Activated CD8-positive, alpha-beta T cell treated with anti-CD3 and anti-CD28 coated beads for 36 hours (primary cell): ENCODE results near the gene SOX8. TPM values are rescaled to one million over a fixed set of nuclear protein-coding genes. Genes with fewer than 3 reads are reported as not detected.
"Not testable (repeated sequence)": the region's sequence is repeated elsewhere in the genome, so short reads cannot be mapped to it uniquely, and the experiment has no call there.

Source experiments
- ATAC-seq: fragments of 200-7000 bp; cut with Tn5 transposase; one replicate; pipeline ENCODE4 v1.10.0; 2021; ENCODE audit warnings: mild to moderate bottlenecking, moderate library complexity
- CTCF ChIA-PET: fragments of 350-600 bp; sonication (Branson Sonifier 250); formaldehyde crosslinking; loops from one replicate; lab custom pipeline; 2021; ENCODE audit warnings: antibody characterized with exemption; lab: Charles Lee
- POLR2A ChIA-PET: fragments of 350-600 bp; sonication (Branson Sonifier 250); formaldehyde crosslinking; loops from one replicate; lab custom pipeline; 2021; ENCODE audit warnings: antibody characterized with exemption; lab: Charles Lee
- DNase-seq: peaks from one replicate; pipeline ENCODE4 v3.0.0-alpha.2; 2020
- H3K27ac Mint-ChIP-seq: one replicate; pipeline ENCODE4 v1.8.0; 2021; ENCODE audit warnings: mild to moderate bottlenecking, mixed read lengths
- H3K27me3 Mint-ChIP-seq: one replicate; pipeline ENCODE4 v1.8.0; 2021; ENCODE audit warnings: mixed read lengths
- H3K36me3 Mint-ChIP-seq: one replicate; pipeline ENCODE4 v1.8.0; 2021; ENCODE audit warnings: low read depth, mixed read lengths
- H3K4me1 Mint-ChIP-seq: one replicate; pipeline ENCODE4 v1.8.0; 2021; ENCODE audit warnings: low read depth, mixed read lengths
- H3K4me3 Mint-ChIP-seq: one replicate; pipeline ENCODE4 v1.8.0; 2021; ENCODE audit warnings: mild to moderate bottlenecking, moderate library complexity, mixed read lengths
- H3K9me3 Mint-ChIP-seq: one replicate; pipeline ENCODE4 v1.8.0; 2021; ENCODE audit warnings: mixed read lengths
- CTCF ChIP-seq: fragments of 200-600 bp; IDR thresholded peaks from one replicate; pipeline ENCODE4 v1.8.0; 2022; ENCODE audit warnings: antibody characterized with exemption, mild to moderate bottlenecking
- intact Hi-C: fragments of 100-400 bp; cut with micrococcal nuclease; formaldehyde crosslinking; loops from one replicate; pipeline ENCODE4 v1.10.0; 2022
- total RNA-seq, 2 experiments: library from RNA; stranded (reverse); gene quantifications; one replicate each; pipeline ENCODE4 v1.2.3, GENCODE V29; 2021

Gene SOX8
- total RNA-seq, 2 experiments from 2014 or later, result 1.6 to 2.1 TPM

- Mint-ChIP-seq H3K9me3 (peaks cover 11% of the 10 kb centered on the region), H3K27me3 (no peaks in the 10 kb centered on the region), H3K4me1 (no peaks in the 10 kb centered on the region), H3K4me3 (no peak overlapping the region), H3K27ac (no peak overlapping the region), H3K36me3 (peaks cover 33% of the 10 kb centered on the region)
- POLR2A ChIA-PET, result no interaction called here
- no peak for DNase-seq
- intact Hi-C loops, result no loop called here
- CTCF ChIA-PET, result no interaction called here
- no peak for TF ChIP-seq CTCF
- ATAC-seq, result no peak
Measured at GRCh38 chr16:947255-947921, 34.2 kb upstream of the SOX8 start.

GRCh38 chr16:947922-948303, 33.7 kb upstream of the SOX8 start:
- H3K36me3 Mint-ChIP-seq, result peaks cover 31% of the 10 kb centered on the region
- CTCF ChIA-PET, H3K4me3 Mint-ChIP-seq, H3K9me3 Mint-ChIP-seq, POLR2A ChIA-PET, DNase-seq, intact Hi-C loops, ATAC-seq, H3K4me1 Mint-ChIP-seq, H3K27me3 Mint-ChIP-seq, H3K27ac Mint-ChIP-seq: not testable (repeated sequence)

DNA sequence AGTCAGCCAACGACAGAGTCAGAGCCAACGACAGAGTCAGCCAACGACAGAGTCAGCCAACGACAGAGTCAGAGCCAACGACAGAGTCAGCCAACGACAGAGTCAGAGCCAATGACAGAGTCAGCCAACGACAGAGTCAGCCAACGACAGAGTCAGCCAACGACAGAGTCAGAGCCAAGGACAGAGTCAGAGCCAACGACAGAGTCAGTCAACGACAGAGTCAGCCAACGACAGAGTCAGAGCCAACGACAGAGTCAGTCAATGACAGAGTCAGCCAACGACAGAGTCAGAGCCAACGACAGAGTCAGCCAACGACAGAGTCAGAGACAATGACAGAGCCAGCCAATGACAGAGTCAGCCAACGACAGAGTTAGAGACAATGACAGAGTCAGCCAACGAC, 32.8 kb upstream of the SOX8 start:
- POLR2A ChIA-PET, H3K27ac Mint-ChIP-seq, CTCF ChIA-PET, H3K9me3 Mint-ChIP-seq, intact Hi-C loops, H3K4me1 Mint-ChIP-seq, DNase-seq, H3K27me3 Mint-ChIP-seq, H3K4me3 Mint-ChIP-seq, ATAC-seq: not testable (repeated sequence)
- peaks cover 29% of the 10 kb centered on the region for H3K36me3 Mint-ChIP-seq

- H3K4me1 Mint-ChIP-seq, H3K4me3 Mint-ChIP-seq, H3K27ac Mint-ChIP-seq, DNase-seq, ATAC-seq, H3K27me3 Mint-ChIP-seq, intact Hi-C loops, POLR2A ChIA-PET, H3K9me3 Mint-ChIP-seq, CTCF ChIA-PET: not testable (repeated sequence)
- peaks cover 13% of the 10 kb centered on the region for H3K36me3 Mint-ChIP-seq
Measured at GRCh38 chr16:950733-951573, 30.6 kb upstream of the SOX8 start.

DNA sequence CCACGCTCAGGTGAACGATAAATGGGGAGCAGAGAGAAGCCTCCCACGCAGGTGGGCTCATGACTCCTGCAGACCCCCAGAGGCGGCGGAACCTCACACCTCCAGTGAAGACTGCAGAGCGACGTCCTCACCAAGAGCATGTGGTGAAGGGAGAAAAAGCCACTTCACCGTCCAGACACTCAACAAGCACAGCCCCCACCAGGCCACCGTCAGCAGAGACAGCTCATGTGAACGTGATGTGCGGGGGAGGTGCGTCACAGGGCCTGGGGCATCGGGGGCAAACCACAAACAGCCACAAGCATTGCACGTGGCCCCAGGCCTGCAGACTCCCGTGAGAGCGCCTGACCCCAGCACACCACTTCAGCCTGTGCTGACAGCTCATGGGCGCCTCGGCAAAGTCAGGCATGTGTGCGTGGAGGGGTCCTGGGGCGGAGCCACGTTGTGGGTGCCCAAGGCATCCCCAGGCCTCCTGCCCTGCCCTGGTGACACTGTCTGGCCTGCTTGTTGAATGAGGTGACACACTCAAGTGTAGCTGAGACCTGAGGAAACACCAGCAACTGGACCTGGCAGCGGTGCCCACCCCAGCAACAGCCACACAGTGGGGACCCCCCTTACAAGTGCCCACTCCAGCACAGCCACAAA, 29.8 kb upstream of the SOX8 start:
- DNase-seq, result no peak

GRCh38 chr16:952321-952720, 29.2 kb upstream of the SOX8 start:
- CTCF ChIA-PET, result no interaction called here
- Mint-ChIP-seq H3K9me3 (no peaks in the 10 kb centered on the region), H3K36me3 (peaks cover 9% of the 10 kb centered on the region), H3K4me3 (no peak overlapping the region), H3K27me3 (no peaks in the 10 kb centered on the region), H3K27ac (no peak overlapping the region), H3K4me1 (no peaks in the 10 kb centered on the region)
- TF ChIP-seq CTCF, result no peak
- no peak for DNase-seq
- POLR2A ChIA-PET, result no interaction called here
- ATAC-seq, result no peak
- intact Hi-C loops, result no loop called here

More for the DNA sequence above, 29.8 kb upstream of the SOX8 start:
- H3K4me1 Mint-ChIP-seq, result no peaks in the 10 kb centered on the region
- H3K36me3 Mint-ChIP-seq, result peaks cover 10% of the 10 kb centered on the region
- intact Hi-C loops, result no loop called here
- POLR2A ChIA-PET, result no interaction called here
- no peak for TF ChIP-seq CTCF
- no peak overlapping the region for H3K4me3 Mint-ChIP-seq
- H3K27ac Mint-ChIP-seq, result no peak overlapping the region
- no peaks in the 10 kb centered on the region for H3K9me3 Mint-ChIP-seq
- ATAC-seq, result no peak
- H3K27me3 Mint-ChIP-seq, result no peaks in the 10 kb centered on the region
- CTCF ChIA-PET, result no interaction called here

DNA sequence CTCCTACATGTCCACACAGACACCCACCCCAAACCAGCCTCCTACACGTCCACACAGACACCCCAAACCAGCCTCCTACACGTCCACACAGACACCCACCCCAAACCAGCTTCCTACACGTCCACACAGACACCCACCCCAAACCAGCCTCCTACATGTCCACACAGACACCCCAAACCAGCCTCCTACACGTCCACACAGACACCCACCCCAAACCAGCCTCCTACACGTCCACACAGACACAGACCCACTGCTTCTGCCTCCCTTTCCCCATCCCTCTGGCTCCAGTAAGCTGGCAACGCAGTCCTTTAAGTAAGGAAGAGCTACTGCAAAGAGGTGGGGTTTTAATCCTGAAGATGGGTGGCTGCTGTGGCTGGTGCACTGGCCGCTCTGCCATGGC, 27.8 kb upstream of the SOX8 start:
- DNase-seq, H3K4me3 Mint-ChIP-seq, H3K27me3 Mint-ChIP-seq, H3K27ac Mint-ChIP-seq, POLR2A ChIA-PET, CTCF ChIA-PET, H3K4me1 Mint-ChIP-seq, intact Hi-C loops, H3K9me3 Mint-ChIP-seq, ATAC-seq, H3K36me3 Mint-ChIP-seq: not testable (repeated sequence)

DNA sequence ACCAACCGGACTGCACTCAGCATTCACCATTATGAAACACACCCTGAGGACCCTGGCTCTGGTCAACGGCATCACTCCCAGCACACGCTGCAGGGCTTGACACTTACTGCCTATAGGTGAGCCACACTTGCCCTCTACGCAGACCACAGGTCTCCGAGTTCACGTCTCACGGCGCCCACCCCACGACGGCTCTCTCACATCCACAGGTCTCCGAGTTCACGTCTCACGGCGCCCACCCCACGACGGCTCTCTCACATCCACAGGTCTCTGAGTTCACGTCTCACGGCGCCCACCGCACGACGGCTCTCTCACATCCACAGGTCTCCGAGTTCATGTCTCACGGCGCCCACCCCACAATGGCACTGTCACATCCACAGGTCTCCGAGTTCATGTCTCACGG, 25.8 kb upstream of the SOX8 start:
- H3K4me3 Mint-ChIP-seq, H3K27me3 Mint-ChIP-seq, H3K27ac Mint-ChIP-seq, H3K36me3 Mint-ChIP-seq, POLR2A ChIA-PET, CTCF ChIA-PET, H3K9me3 Mint-ChIP-seq, DNase-seq, H3K4me1 Mint-ChIP-seq, ATAC-seq, intact Hi-C loops: not testable (repeated sequence)
